Measurements from ENCODE around the gene SYNGR2.
A peak's percentile ranks its signal among the peaks of the same experiment; 100 is the strongest.

SYNGR2 gene

GRCh38 chr17:78180508-78180907 is 12.1 kb downstream of the SYNGR2 start:
- no peak for TF ChIP-seq CTCF (IDR thresholded peaks at IDR 0.05; ENCODE audit: low read depth, low read length)
- no peak for DNase-seq (ENCODE audit: extremely low read depth, low read depth)

- DNase-seq (ENCODE audit: extremely low read depth, low read depth) = no peak
- no peak for TF ChIP-seq CTCF (IDR thresholded peaks at IDR 0.05; ENCODE audit: low read depth, low read length)
Measured at GRCh38 chr17:78182504-78182903, 14.1 kb downstream of the SYNGR2 start.

- no peak for DNase-seq (ENCODE audit: extremely low read depth, low read depth)
- TF ChIP-seq CTCF (IDR thresholded peaks at IDR 0.05; ENCODE audit: low read depth, low read length) = no peak
Measured at GRCh38 chr17:78183916-78184315, 15.5 kb downstream of the SYNGR2 start.

GRCh38 chr17:78184351-78184750 is 16.0 kb downstream of the SYNGR2 start:
- no peak for DNase-seq (ENCODE audit: extremely low read depth, low read depth)
- no peak for TF ChIP-seq CTCF (IDR thresholded peaks at IDR 0.05; ENCODE audit: low read depth, low read length)

GRCh38 chr17:78184868-78185267 is 16.5 kb downstream of the SYNGR2 start:
- no peak for TF ChIP-seq CTCF (IDR thresholded peaks at IDR 0.05; ENCODE audit: low read depth, low read length)

GRCh38 chr17:78185981-78186691 is 17.8 kb downstream of the SYNGR2 start:
- no peak for TF ChIP-seq CTCF (IDR thresholded peaks at IDR 0.05; ENCODE audit: low read depth, low read length)
- no peak for DNase-seq (ENCODE audit: extremely low read depth, low read depth)

More at GRCh38 chr17:78184868-78185267, 16.5 kb downstream of the SYNGR2 start:
- no peak for DNase-seq (ENCODE audit: extremely low read depth, low read depth)

GRCh38 chr17:78186692-78187595 is 18.6 kb downstream of the SYNGR2 start, which contains the start of the genes AFMID and TK1:
Gene AFMID (plus strand): TSS chr17:78187362. CDS start chr17:78187371, 9 bp downstream.
Gene TK1 (minus strand): TSS chr17:78187052. CDS start chr17:78186994, 58 bp downstream.
- peak; percentile 89 for DNase-seq (ENCODE audit: extremely low read depth, low read depth)
- peak; percentile 70 for TF ChIP-seq CTCF (IDR thresholded peaks at IDR 0.05; ENCODE audit: low read depth, low read length)
